Limb (tissue), 2 donors: ENCODE results near the gene SMPD3.
A peak's percentile ranks its signal among the peaks of the same experiment; 100 is the strongest.

Experiments used
- DNase-seq, 2 donors: peaks; one replicate each; pipeline ENCODE4 v3.0.0-alpha.2; 2016; ENCODE audit errors: extremely low spot score in 2 of 2

Gene SMPD3

DNA sequence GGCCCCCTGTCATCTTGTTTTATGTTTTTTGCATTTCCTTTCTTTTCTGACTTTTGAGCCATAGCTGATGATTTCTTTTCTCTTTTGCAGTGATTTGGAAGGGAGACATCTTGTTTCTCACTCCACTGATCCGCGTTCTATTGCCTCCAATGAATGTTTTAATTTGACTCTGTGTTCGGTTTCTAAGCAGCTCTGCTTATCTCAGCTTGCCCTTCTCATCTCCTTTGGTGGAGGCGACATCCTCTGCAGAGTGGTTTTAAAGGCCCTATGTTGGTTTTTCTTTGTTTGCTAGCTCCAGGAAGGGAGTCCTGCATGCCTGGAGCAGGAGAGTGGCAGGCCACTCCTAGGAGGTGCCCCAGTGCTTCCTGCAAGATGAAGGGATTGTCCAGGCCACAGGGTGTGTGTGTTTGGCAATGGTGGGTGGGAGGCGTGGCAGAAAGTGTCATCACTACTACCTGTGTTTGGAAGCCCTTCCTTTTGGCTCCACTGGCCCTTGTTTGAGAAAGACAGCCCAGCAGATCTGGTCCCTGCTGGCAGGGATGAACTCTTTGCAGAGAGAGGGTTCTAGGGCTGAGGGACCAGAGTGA is 13.6 kb downstream of the SMPD3 start:
- no peak for DNase-seq

DNA sequence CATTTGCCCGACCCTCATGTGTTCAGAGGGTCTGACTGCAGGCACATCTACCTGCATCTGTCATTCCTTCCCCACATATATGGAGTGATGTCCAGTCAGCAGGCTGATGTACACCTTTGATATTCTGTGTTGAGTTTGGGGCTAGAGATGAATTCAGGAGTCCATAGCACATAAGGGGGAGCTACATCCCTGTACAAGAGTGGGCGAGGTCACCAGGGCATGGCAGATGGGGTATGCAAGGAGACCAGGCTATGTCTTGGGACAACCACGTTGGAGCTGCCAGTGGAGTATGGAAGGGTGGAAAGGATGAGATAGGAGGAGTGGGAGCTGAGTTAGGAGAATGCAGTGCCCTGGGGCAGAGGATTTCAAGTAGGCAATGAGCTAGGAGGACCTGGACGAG is 15.0 kb downstream of the SMPD3 start:
- DNase-seq = no peak

DNA sequence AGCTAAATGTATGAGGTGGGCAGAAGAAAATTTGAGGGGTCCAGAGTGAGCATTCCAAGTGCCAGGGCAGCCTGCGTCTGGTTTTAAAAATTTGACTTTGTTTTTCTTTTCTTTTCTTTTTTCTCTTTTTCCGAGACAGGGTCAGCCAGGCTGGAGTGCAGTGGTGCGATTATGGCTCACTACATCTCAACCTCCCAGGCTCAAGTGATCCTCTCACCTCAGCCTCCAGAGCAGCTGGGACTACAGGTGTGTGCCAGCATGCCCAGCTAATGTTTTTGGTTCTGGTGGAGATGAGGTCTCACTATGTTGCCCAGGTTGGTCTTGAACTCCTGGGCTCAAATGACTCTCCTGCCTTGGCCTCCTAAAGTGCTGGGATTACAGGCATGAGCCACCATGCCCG is 15.6 kb downstream of the SMPD3 start:
- DNase-seq = no peak

- DNase-seq = no peak
These were observed 19.0 kb downstream of the SMPD3 start for GRCh38 chr16:68429076-68429854.

DNA sequence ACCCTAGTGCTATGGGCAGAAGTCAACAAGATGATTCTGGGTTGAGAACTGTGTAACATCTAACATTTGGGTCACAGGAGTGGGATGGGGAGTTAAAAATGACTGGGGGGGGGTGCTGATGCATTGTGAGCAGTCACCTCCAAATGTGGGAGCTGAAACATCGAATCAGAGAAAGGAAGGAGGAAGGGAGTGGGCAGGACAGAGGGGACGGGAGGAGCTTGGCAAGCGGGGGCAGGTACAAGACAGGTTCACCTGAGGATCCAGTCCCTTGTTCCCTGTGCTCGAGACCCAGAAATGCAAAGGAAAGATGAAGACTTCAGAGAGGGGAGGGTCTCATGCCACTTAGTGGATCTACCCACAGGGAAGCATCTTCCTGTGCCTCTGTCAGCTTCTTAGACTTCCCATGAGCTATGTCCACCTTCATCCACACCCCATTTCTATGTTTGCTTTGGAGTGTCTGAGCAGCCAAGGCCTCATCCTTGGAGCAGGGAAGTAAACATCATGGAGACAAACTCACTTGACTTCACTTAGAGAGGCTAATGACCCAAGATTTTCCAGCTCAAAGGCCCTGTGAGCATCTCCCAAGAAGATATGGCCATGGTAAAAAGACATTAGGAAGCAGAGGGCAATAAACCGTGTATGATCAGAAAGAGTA is 20.5 kb downstream of the SMPD3 start:
- no peak for DNase-seq

- no peak for DNase-seq
These were observed 22.0 kb downstream of the SMPD3 start for GRCh38 chr16:68426347-68426652.

DNA sequence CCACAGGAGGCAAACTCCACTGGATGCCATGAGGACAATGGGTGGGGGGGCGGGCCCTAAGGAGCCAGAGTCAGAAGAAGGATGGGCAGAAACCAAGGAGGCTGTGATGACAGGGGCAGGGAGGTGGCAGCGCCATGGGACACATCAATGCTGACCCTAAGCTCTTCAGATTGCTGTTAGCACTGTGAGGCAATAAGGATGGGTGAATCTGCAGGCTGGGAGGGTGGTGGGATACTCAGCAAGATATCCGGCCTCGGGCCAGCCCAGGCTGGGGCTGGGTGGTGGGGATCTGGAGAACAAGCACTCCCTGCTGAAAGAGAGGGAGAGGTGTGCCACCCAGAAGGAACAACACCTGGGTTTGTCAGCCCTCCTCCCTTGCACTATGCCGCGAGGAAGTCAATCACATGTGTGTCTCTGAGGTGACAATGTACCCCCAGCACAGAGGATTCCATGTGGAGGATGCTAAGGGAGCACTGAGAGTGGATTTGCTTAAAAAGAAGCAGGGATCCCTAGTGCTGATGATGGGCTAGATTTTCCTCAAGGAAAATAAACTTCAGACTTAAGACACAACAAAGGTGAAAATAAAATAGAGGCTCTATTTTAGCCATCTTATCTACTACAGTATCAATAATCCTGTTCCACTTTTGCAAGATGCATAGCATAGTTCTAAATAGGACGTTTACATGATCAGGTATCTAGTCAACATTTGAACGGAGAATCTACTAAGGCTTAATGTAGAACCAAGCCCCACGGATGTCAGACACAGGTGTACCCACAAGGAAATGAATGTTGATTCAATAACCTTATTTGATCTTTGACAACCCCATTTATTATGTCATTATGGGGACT is 22.6 kb downstream of the SMPD3 start:
- DNase-seq = no peak

DNA sequence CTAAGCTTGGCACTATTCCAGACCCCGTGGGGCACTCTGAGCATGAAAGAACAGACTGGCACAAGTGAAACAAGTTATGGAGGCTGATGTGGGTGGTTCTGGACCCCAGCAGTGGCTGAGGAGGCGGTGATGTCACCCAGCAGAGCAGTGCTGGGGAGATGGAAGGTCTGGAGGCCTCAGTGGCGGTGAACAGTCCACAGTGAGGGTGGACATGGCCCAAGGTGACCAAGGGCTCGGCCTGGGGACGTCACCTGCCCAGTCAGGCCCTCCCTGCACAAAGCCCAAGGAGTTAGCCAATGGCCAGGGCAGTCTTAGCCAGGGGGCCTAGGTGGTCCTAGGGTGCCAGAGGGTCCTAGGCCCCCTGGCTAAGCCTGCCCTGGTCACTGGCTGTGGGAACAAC is 24.5 kb downstream of the SMPD3 start:
- DNase-seq = no peak

- DNase-seq = no peak
These were observed 25.8 kb downstream of the SMPD3 start for GRCh38 chr16:68422396-68422960.

GRCh38 chr16:68421076-68421475 is 27.2 kb downstream of the SMPD3 start:
- DNase-seq = no peak

DNA sequence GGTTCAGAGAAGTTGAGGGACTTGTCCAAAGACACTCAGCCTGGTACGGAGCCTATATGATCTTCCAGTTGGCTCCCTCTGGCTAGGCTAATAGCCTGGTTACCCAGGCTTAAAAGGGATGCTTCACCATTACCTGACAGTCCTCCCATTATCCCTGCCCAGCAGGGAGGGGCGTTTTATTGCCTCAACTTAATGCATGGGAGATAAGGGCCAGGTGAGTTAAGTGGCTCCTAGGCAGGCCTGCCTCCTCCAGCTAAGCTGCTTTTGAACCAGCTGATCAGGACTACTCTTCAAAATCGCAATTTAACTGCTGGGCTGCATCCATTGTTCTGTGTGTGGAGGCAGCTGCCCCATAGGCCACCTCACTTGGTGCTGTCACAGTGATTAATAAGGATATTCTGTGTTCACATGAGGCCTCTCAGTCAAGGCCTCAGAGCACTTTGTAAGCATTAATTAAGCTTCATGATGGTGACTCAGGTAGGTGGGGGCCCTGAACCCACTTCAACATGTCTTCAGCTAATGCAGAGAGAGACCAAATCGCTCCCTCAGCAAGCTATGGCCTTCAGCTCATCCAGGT is 27.9 kb downstream of the SMPD3 start:
- DNase-seq = no peak

- DNase-seq = no peak
These were observed 30.5 kb downstream of the SMPD3 start for GRCh38 chr16:68417711-68418301.

GRCh38 chr16:68416057-68417046 is 32.0 kb downstream of the SMPD3 start:
- DNase-seq = no peak

DNA sequence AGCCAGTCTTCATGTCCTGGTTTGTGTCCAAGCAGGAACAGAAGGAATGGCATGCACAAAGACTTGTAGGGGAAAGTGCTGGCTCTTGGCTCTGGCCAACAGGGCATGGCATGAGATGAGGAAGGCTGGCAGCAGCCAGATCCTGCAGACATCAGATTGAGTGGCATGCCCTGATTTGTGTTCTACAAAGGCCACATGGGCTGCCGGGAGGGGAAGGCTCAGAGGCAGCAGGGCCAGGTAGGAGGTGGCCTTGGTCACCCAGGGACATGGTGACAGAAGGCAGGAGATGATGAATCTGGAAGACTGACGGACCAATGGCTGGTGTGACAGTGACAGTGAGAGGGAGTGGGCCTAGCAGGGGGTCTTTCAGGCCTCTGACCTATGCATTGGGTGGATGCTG is 33.7 kb downstream of the SMPD3 start:
- DNase-seq = no peak

- no peak for DNase-seq
These were observed 36.2 kb downstream of the SMPD3 start for GRCh38 chr16:68412061-68412460.

DNA sequence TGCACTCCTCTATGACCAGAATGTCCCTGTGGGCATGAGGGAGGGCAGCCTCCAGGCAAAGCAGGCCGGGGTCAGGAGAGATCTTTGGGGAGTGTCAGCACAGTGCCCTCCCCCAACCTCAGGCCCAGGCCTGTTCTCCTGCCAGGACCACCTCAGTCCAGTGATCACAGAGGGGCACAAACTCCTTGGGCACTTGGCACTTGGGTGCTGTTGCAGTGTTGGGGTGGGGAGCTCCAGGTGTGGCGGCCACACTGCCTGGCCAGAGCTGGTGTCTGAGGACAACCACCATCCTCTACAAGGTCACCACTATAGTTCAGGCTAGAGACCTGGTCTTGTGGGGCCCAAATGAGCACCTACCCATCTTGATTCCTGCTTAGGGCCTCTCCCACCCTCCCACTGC is 37.2 kb downstream of the SMPD3 start:
- DNase-seq = no peak

- no peak for DNase-seq
These were observed 39.3 kb downstream of the SMPD3 start for GRCh38 chr16:68408967-68409366.

DNA sequence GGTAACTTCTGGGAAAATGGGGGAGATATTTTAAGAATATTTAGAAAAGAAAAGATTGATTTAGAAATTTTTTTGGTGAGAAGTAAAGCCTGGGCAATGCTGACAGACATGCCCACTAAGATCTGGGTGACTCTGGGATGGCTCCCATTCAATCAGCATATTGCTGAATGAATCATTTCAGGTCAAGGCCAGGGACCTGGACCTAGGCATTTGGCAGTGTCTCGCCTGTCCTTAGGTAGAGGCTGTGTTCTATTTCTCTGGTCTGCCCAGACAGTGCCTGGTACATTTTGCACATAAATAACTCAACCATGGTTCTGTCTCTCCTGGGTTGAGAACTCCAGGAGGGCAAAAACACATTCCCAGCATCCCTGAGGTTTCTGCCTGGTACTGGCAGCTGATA is 39.9 kb downstream of the SMPD3 start:
- DNase-seq = no peak

DNA sequence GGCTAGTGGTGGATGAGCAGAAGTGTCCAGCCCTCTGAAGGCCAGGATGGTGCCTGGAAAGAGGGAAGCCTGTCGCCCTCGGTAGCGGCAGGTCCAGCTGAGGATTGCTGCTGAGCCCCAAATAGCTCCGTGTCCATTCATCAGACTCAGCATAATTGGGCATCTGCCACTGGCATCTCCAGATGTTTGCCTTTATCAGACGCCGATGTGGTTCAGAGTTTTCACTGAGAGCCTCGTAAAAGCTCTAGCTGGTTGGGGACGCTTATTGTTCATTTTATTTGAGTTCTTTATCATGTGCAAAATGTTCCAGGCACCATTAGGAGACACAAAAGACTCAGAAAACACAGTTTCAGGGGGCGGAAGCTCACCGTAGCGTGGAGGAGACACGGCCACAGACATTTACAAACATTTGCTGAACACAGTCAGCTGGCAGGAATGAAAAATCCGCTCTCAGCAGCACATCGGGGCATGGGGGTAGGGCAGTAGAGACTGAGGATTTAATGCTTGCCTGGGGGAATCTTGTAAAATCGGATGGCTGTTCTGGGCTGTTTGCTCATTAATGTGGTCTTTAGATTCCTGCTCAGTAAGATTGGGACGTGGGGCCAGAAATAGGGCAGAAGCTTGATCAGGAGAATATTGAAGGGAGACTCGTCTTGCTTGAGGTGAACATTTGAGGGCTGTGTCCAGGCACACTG is 41.7 kb downstream of the SMPD3 start:
- DNase-seq = peak; percentile 41 to 51
